GM12878 (cell line): ENCODE results near the gene SMIM35. TPM values are rescaled to one million over a fixed set of nuclear protein-coding genes. Genes with fewer than 3 reads are reported as not detected.

Experiments
- ATAC-seq: fragments of 200-7000 bp; cut with Tn5 transposase; 3 replicates; pipeline ENCODE4 v1.9.1; 2020; ENCODE audit warnings: mild to moderate bottlenecking, moderate library complexity
- BruUV-seq: library from RNA; stranded (reverse); fragments of 400-500 nt; replicated peaks from 2 replicates; lab custom pipeline; 2021; lab: Mats Ljungman, UMichigan
- CTCF ChIA-PET: fragments of 300-600 bp; sonication (Branson Sonifier 250); formaldehyde crosslinking; extraction: SDS; loops from one replicate; lab custom pipeline; 2021; ENCODE audit warnings: inconsistent platforms; lab: Yijun Ruan, JAX
- POLR2A ChIA-PET: fragments of 350-600 bp; formaldehyde crosslinking; extraction: SDS; loops from one replicate; lab custom pipeline; 2021; ENCODE audit warnings: inconsistent platforms; lab: Charles Lee
- RAD21 ChIA-PET: fragments of 300-600 bp; sonication (Branson Sonifier 250); formaldehyde crosslinking; loops from one replicate; lab custom pipeline; 2023; ENCODE audit warnings: antibody characterized with exemption; ENCODE audit not compliant: unreplicated experiment; lab: Charles Lee
- SMC1A ChIA-PET: fragments of 300-600 bp; sonication (Branson Sonifier 250); formaldehyde crosslinking; loops from one replicate; lab custom pipeline; 2023; ENCODE audit not compliant: unreplicated experiment, uncharacterized antibody; lab: Charles Lee
- DNase-seq: peaks from one replicate; pipeline ENCODE4 v3.0.0-alpha.2; 2011; ENCODE audit warnings: low read depth, low spot score
- FAIRE-seq: peaks from 3 replicates; lab custom pipeline; 2011; peaks lifted over from hg19 to GRCh38; lab: Jason Lieb, UNC
- H2AFZ ChIP-seq: 2 replicates; pipeline ENCODE4 v1.6.0; 2011; ENCODE audit warnings: low read depth, low read length, control low read depth; ENCODE audit not compliant: control insufficient read depth
- H3K27ac ChIP-seq: 2 replicates; pipeline ENCODE4 v1.5.1; 2011; ENCODE audit warnings: control low read depth; ENCODE audit not compliant: control insufficient read depth, insufficient read depth
- H3K27me3 ChIP-seq, 2 experiments: replicated peaks in 1 of 2; 2 replicates each; pipeline versions ENCODE4 v1.6.0 to v1.6.1; 2011; ENCODE audit warnings: low read length in 1 of 2; ENCODE audit not compliant: control insufficient read depth in 2 of 2, insufficient read depth in 2 of 2
- H3K36me3 ChIP-seq, 2 experiments: 2 replicates each; pipeline ENCODE4 v1.5.1; 2011; ENCODE audit warnings: low read length in 1 of 2; ENCODE audit not compliant: control insufficient read depth in 2 of 2, insufficient read depth in 2 of 2
- H3K4me1 ChIP-seq: 2 replicates; pipeline ENCODE4 v1.6.1; 2011; ENCODE audit warnings: mild to moderate bottlenecking, low read length, moderate library complexity, mixed read lengths; ENCODE audit not compliant: control insufficient read depth, insufficient read depth
- H3K4me2 ChIP-seq: 2 replicates; pipeline ENCODE4 v1.6.0; 2011; ENCODE audit warnings: control low read depth; ENCODE audit not compliant: control insufficient read depth, insufficient read depth
- H3K4me3 ChIP-seq: fragments of 200-600 bp; sonication (generic); 2 replicates; pipeline ENCODE4 v1.5.1; 2016
- H3K79me2 ChIP-seq: 2 replicates; pipeline ENCODE4 v1.6.0; 2011; ENCODE audit warnings: low read length; ENCODE audit not compliant: control insufficient read depth, insufficient read depth
- H3K9ac ChIP-seq: 2 replicates; pipeline ENCODE4 v1.8.0; 2011; ENCODE audit warnings: low read length, control low read depth, mixed read lengths; ENCODE audit not compliant: control insufficient read depth, insufficient read depth
- H3K9me3 ChIP-seq: replicated peaks from 3 replicates; pipeline ENCODE4 v1.5.1; 2011; ENCODE audit warnings: mild to moderate bottlenecking, low read length; ENCODE audit not compliant: control insufficient read depth, insufficient read depth
- H4K20me1 ChIP-seq: 2 replicates; pipeline ENCODE4 v1.6.0; 2011; ENCODE audit not compliant: control insufficient read depth, insufficient read depth
- DPF2 ChIP-seq: fragments of 450-650 bp; IDR thresholded peaks from 2 replicates; pipeline ENCODE4 v1.6.1; 2017; ENCODE audit warnings: mild to moderate bottlenecking
- E2F4 ChIP-seq: IDR thresholded peaks from 2 replicates; pipeline ENCODE4 v1.6.1; 2012; ENCODE audit warnings: low read depth, low read length, improper control_type of control experiment
- EED ChIP-seq: sonication (generic); IDR thresholded peaks from 2 replicates; pipeline ENCODE4 v1.6.1; 2016; ENCODE audit warnings: antibody characterized with exemption, low read depth
- ETV6 ChIP-seq, 2 experiments: fragments of 450-650 bp in 1 of 2; IDR thresholded peaks in 1 of 2; conservative IDR thresholded peaks in 1 of 2; 2 replicates each; pipeline ENCODE4 v1.6.1; 2014; ENCODE audit warnings: antibody characterized with exemption in 1 of 2, borderline replicate concordance in 1 of 2, low read depth in 1 of 2, mild to moderate bottlenecking in 1 of 2, moderate library complexity in 1 of 2
- HDGF ChIP-seq: fragments of 450-650 bp; IDR thresholded peaks from 2 replicates; pipeline ENCODE4 v1.6.1; 2016; ENCODE audit warnings: antibody characterized with exemption
- IKZF1 ChIP-seq: fragments of 450-650 bp; conservative IDR thresholded peaks from 2 replicates; pipeline ENCODE4 v1.6.1; 2017; ENCODE audit warnings: antibody characterized with exemption, mild to moderate bottlenecking
- IKZF2 ChIP-seq, 2 experiments: fragments of 450-650 bp; IDR thresholded peaks; 2 replicates each; pipeline ENCODE4 v1.6.1; 2017; ENCODE audit warnings: mild to moderate bottlenecking in 2 of 2, moderate library complexity in 2 of 2
- IRF5 ChIP-seq: fragments of 450-650 bp; IDR thresholded peaks from 2 replicates; pipeline ENCODE4 v1.6.1; 2017; ENCODE audit warnings: borderline replicate concordance
- MAX ChIP-seq: IDR thresholded peaks from 2 replicates; pipeline ENCODE4 v1.6.1; 2012; ENCODE audit warnings: low read depth, low read length, improper control_type of control experiment
- MYB ChIP-seq: fragments of 150-350 bp; IDR thresholded peaks from 2 replicates; pipeline ENCODE4 v1.6.1; 2014; ENCODE audit warnings: mild to moderate bottlenecking, low read depth, low read length, borderline replicate concordance
- NR2C2 ChIP-seq: IDR thresholded peaks from 2 replicates; pipeline ENCODE4 v1.6.1; 2011; ENCODE audit warnings: borderline replicate concordance, low read depth; ENCODE audit not compliant: control insufficient read depth, insufficient read length
- SIX5 ChIP-seq: IDR thresholded peaks from 2 replicates; pipeline ENCODE4 v1.6.1; 2011; ENCODE audit warnings: mild to moderate bottlenecking, low read depth, low read length, moderate library complexity; ENCODE audit not compliant: severe bottlenecking
- STAT1 ChIP-seq: fragments of 450-650 bp; conservative IDR thresholded peaks from 2 replicates; pipeline ENCODE4 v1.6.1; 2014; ENCODE audit warnings: antibody characterized with exemption, mild to moderate bottlenecking
- TCF12 ChIP-seq: IDR thresholded peaks from 2 replicates; pipeline ENCODE4 v1.6.1; 2011; ENCODE audit warnings: low read depth, mild to moderate bottlenecking, low read length
- WRNIP1 ChIP-seq: IDR thresholded peaks from 2 replicates; pipeline ENCODE4 v1.6.1; 2011; ENCODE audit warnings: low read depth, low read length, improper control_type of control experiment, borderline replicate concordance
- ZNF24 ChIP-seq: fragments of 450-650 bp; IDR thresholded peaks from 2 replicates; pipeline ENCODE4 v1.6.1; 2017; ENCODE audit warnings: antibody characterized with exemption, mild to moderate bottlenecking
- WGBS: methylation state at CpG from one replicate; pipeline ENCODE4 v1.1.6; 2016; ENCODE audit warnings: low lambda C conversion rate; ENCODE audit not compliant: insufficient replicate concordance, insufficient coverage; ENCODE audit errors: missing lambda C conversion rate; 5-methylcytosine and 5-hydroxymethylcytosine counted together
- in situ Hi-C: fragments of 300-500 bp; cut with MboI; formaldehyde crosslinking; loops from 9 replicates; pipeline ENCODE4 v1.14.3; 2018; ENCODE audit warnings: mixed read lengths
- intact Hi-C: fragments of 100-400 bp; cut with micrococcal nuclease; formaldehyde crosslinking; loops from one replicate; pipeline ENCODE4 v1.14.2; 2022; ENCODE audit not compliant: unreplicated experiment
- polyA plus RNA-seq, 11 experiments: library from polyadenylated mRNA; depleted of rRNA in 4 of 11; unstranded in 6 of 11; stranded (reverse) in 5 of 11; fragments of >200 nt; fragmentation: Nextera tagmentation in 4 of 11; fragmentation: Illumina TruSeq in 1 of 11; extraction: Ambion mirVana in 4 of 11; extraction: Trizol in 1 of 11; gene quantifications; 1 replicate in 1 of 11; 2 replicates in 10 of 11; pipeline versions ENCODE4 v1.2.1 to v1.2.3, GENCODE V29; 2011 to 2016; ENCODE audit warnings: inconsistent platforms in 2 of 11, missing spikeins in 2 of 11, low read depth in 1 of 11
- total RNA-seq, 4 experiments: library from RNA; depleted of rRNA in 3 of 4; stranded (reverse); fragments of >200 nt in 3 of 4; fragmentation: Illumina TruSeq in 1 of 4; extraction: Trizol in 1 of 4; gene quantifications; 2 replicates each; pipeline versions ENCODE4 v1.2.1 to v1.2.3, GENCODE V29; 2013 to 2021
- TF ChIP-seq, protein P1 (sequence below): fragments of 450-650 bp; IDR thresholded peaks from 2 replicates; pipeline ENCODE4 v1.6.1; 2017; ENCODE audit warnings: low read depth, mild to moderate bottlenecking, moderate library complexity
- TF ChIP-seq, protein P2 (sequence below): fragments of 450-650 bp; IDR thresholded peaks from 2 replicates; pipeline ENCODE4 v1.6.1; 2016; ENCODE audit warnings: mild to moderate bottlenecking

Gene SMIM35
- total and polyA plus RNA-seq, 10 of the 15 experiments (the other 5 are each of a cell fraction or from before 2014, with no cell fraction given): 0.02 to 1.1 (median 0.05) TPM; not detected in 5

DNA sequence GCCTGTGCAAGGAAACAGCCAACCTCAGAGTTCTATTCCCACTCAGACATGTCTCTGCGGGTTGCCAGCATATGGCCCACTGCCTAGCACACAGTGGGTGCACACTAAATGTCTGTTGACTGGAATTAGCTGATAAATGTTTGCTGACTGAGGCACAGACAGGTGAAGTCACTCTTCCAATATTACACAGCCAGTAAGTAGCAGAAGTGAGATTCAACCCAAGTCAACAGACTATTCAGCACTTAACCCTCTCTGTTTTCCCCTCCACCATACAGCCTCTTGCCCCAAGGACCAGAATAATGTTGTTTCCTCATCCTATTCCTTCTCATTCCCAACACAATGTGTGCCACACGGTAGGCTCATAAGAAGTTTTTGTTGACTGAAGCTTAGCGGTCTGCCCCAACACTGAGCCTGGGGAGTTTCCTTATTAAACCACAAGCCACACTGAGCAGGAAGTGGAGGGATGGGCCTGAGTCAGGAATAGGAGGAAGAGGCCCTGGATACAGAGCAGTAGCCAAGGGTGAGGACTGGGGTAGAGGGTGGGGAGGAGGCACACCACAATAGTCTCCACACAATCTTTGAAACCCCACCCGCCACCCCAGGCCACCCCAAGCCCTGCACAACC, 116.3 kb downstream of the SMIM35 start:
- Histone ChIP-seq H4K20me1 (no peaks in the 10 kb centered on the region), H3K4me3 (no peak overlapping the region), H3K79me2 (no peaks in the 10 kb centered on the region), H3K27me3 (no peaks in the 10 kb centered on the region), H3K9me3 (no peaks in the 10 kb centered on the region), H3K27ac (no peak overlapping the region), H3K4me2 (peak overlapping the region; percentile 77), H3K9ac (no peak overlapping the region), H3K4me1 (peaks cover 13% of the 10 kb centered on the region), H2AFZ (peak overlapping the region; percentile 36; the same call in 1 of the 2 replicates), H3K36me3 (no peaks in the 10 kb centered on the region)
- ChIA-PET RAD21 (interaction anchor here (1.0 to 2.9 kb wide), 4 partner anchors 18 to 74 kb away, joined by 4 to 22 read pairs (median 5); partner anchors contain the start of gene IL10RA), SMC1A (interaction anchor here (0.8 to 2.4 kb wide), 11 partner anchors 9 to 77 kb away, joined by 3 to 12 read pairs (median 4); no protein-coding TSS in a partner anchor), POLR2A (interaction anchor here (1.1 to 2.0 kb wide), 3 partner anchors 10 to 16 kb away, joined by 3 to 9 read pairs (median 5); partner anchors contain the start of gene IL10RA), CTCF (interaction anchor here (1.0 to 1.7 kb wide), 8 partner anchors 9 to 163 kb away, joined by 3 to 8 read pairs (median 4); no protein-coding TSS in a partner anchor)
- WGBS: 18% methylated on average over 3 of the region's 4 CpGs
- in situ Hi-C loops (no loop called here), intact Hi-C loops (no loop called here)
- peak; percentile 77 for ATAC-seq
- no peak for DNase-seq
- FAIRE-seq: peak; percentile 83
- no TSS peak for BruUV-seq
- TF ChIP-seq E2F4: no peak
- TF ChIP-seq, protein P1, sequence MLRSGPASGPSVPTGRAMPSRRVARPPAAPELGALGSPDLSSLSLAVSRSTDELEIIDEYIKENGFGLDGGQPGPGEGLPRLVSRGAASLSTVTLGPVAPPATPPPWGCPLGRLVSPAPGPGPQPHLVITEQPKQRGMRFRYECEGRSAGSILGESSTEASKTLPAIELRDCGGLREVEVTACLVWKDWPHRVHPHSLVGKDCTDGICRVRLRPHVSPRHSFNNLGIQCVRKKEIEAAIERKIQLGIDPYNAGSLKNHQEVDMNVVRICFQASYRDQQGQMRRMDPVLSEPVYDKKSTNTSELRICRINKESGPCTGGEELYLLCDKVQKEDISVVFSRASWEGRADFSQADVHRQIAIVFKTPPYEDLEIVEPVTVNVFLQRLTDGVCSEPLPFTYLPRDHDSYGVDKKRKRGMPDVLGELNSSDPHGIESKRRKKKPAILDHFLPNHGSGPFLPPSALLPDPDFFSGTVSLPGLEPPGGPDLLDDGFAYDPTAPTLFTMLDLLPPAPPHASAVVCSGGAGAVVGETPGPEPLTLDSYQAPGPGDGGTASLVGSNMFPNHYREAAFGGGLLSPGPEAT: peak; percentile 86
- no peak; a peak in 1 of 4 replicates for TF ChIP-seq ETV6 (conservative IDR thresholded peaks at IDR 0.05 in 1 of 2, IDR thresholded peaks at IDR 0.05 in 1 of 2; ENCODE audit: borderline replicate concordance in 1 of 2, low read depth in 1 of 2)
- no peak for TF ChIP-seq NR2C2
- no peak for TF ChIP-seq MAX
- peak; percentile 87 for TF ChIP-seq IKZF1
- TF ChIP-seq, protein P2, sequence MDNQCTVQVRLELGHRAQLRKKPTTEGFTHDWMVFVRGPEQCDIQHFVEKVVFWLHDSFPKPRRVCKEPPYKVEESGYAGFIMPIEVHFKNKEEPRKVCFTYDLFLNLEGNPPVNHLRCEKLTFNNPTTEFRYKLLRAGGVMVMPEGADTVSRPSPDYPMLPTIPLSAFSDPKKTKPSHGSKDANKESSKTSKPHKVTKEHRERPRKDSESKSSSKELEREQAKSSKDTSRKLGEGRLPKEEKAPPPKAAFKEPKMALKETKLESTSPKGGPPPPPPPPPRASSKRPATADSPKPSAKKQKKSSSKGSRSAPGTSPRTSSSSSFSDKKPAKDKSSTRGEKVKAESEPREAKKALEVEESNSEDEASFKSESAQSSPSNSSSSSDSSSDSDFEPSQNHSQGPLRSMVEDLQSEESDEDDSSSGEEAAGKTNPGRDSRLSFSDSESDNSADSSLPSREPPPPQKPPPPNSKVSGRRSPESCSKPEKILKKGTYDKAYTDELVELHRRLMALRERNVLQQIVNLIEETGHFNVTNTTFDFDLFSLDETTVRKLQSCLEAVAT: no peak
- no peak for TF ChIP-seq TCF12
- peak; percentile 92 for TF ChIP-seq EED
- no peak for TF ChIP-seq STAT1
- TF ChIP-seq HDGF: no peak
- TF ChIP-seq SIX5: no peak
- peak; percentile 65 for TF ChIP-seq DPF2
- TF ChIP-seq ZNF24: no peak
- TF ChIP-seq IKZF2 (IDR thresholded peaks at IDR 0.05): peak; percentile 78 to 85
- TF ChIP-seq MYB: no peak
- no peak for TF ChIP-seq WRNIP1
- TF ChIP-seq IRF5: no peak
